NAMALWA (cell line): ENCODE measurements around the gene CDH2.

Source experiments
- DNase-seq: peaks from one replicate; pipeline ENCODE4 v3.0.0-alpha.2; 2015; ENCODE audit warnings: low spot score

Gene CDH2

GRCh38 chr18:27901424-27902226, 275.3 kb downstream of the CDH2 start:
- no peak for DNase-seq
